H9 (cell line): ENCODE data around the gene MSRB2. TPM values are rescaled to one million over a fixed set of nuclear protein-coding genes. Genes with fewer than 3 reads are reported as not detected.

Experiments used
- DNase-seq: peaks from one replicate; pipeline ENCODE4 v3.0.0-alpha.2; 2017
- H2AFZ ChIP-seq: one replicate; pipeline ENCODE4 v1.6.1; 2013; ENCODE audit warnings: mild to moderate bottlenecking, low read length, control low read depth, moderate library complexity
- H2AK5ac ChIP-seq: 2 replicates; pipeline ENCODE4 v1.6.1; 2013; ENCODE audit warnings: low read length, control low read depth, mixed read lengths; ENCODE audit not compliant: insufficient read length
- H2BK120ac ChIP-seq: one replicate; pipeline ENCODE4 v1.6.1; 2013; ENCODE audit warnings: low read depth, mild to moderate bottlenecking, low read length, control low read depth, inconsistent platforms; ENCODE audit not compliant: poor library complexity, severe bottlenecking
- H2BK12ac ChIP-seq: 2 replicates; pipeline ENCODE4 v1.6.1; 2013; ENCODE audit warnings: low read length, control low read depth, mixed read lengths, low read depth; ENCODE audit not compliant: insufficient read length
- H2BK15ac ChIP-seq: 2 replicates; pipeline ENCODE4 v1.6.1; 2013; ENCODE audit warnings: low read depth, low read length, control low read depth
- H2BK20ac ChIP-seq: one replicate; pipeline ENCODE4 v1.6.1; 2013; ENCODE audit warnings: low read depth, mild to moderate bottlenecking, low read length, control low read depth, inconsistent platforms; ENCODE audit not compliant: poor library complexity, severe bottlenecking
- H2BK5ac ChIP-seq: 2 replicates; pipeline ENCODE4 v1.6.1; 2013; ENCODE audit warnings: low read length, control low read depth, mixed read lengths; ENCODE audit not compliant: insufficient read length
- H3K14ac ChIP-seq: 2 replicates; pipeline ENCODE4 v1.6.1; 2013; ENCODE audit warnings: low read length, control low read depth; ENCODE audit not compliant: insufficient read depth
- H3K18ac ChIP-seq: 2 replicates; pipeline ENCODE4 v1.6.1; 2013; ENCODE audit warnings: low read depth, mild to moderate bottlenecking, mixed read lengths, low read length, control low read depth; ENCODE audit not compliant: insufficient read length
- H3K23ac ChIP-seq: 2 replicates; pipeline ENCODE4 v1.6.1; 2013; ENCODE audit warnings: low read length, control low read depth, mixed read lengths, low read depth; ENCODE audit not compliant: insufficient read length
- H3K23me2 ChIP-seq: 2 replicates; pipeline ENCODE4 v1.6.1; 2013; ENCODE audit warnings: low read depth, mild to moderate bottlenecking, mixed read lengths, low read length, control low read depth; ENCODE audit not compliant: insufficient read length, poor library complexity, severe bottlenecking
- H3K27ac ChIP-seq: 2 replicates; pipeline ENCODE4 v1.5.1; 2013; ENCODE audit warnings: low read length, control low read depth, mixed read lengths, low read depth; ENCODE audit not compliant: insufficient read length
- H3K27me3 ChIP-seq: 2 replicates; pipeline ENCODE4 v1.6.1; 2013; ENCODE audit warnings: low read length, control low read depth, inconsistent platforms; ENCODE audit not compliant: insufficient read depth
- H3K4ac ChIP-seq: 2 replicates; pipeline ENCODE4 v1.6.1; 2013; ENCODE audit warnings: low read depth, mild to moderate bottlenecking, control low read depth, inconsistent platforms, low read length, moderate library complexity
- H3K4me1 ChIP-seq: 2 replicates; pipeline ENCODE4 v1.6.1; 2013; ENCODE audit warnings: low read length, control low read depth, inconsistent platforms; ENCODE audit not compliant: insufficient read depth
- H3K4me2 ChIP-seq: 2 replicates; pipeline ENCODE4 v1.6.1; 2013; ENCODE audit warnings: low read length, control low read depth, mixed read lengths; ENCODE audit not compliant: insufficient read length, insufficient read depth
- H3K56ac ChIP-seq: 2 replicates; pipeline ENCODE4 v1.6.1; 2013; ENCODE audit warnings: low read depth, mild to moderate bottlenecking, mixed read lengths, low read length, control low read depth; ENCODE audit not compliant: insufficient read length
- H3K79me1 ChIP-seq: 2 replicates; pipeline ENCODE4 v1.6.1; 2013; ENCODE audit warnings: low read depth, mild to moderate bottlenecking, moderate library complexity, low read length, control low read depth, inconsistent platforms; ENCODE audit not compliant: insufficient read depth, poor library complexity, severe bottlenecking
- H3K79me2 ChIP-seq: 2 replicates; pipeline ENCODE4 v1.6.1; 2013; ENCODE audit warnings: low read length, control low read depth, inconsistent platforms; ENCODE audit not compliant: insufficient read depth
- H3K9ac ChIP-seq: 2 replicates; pipeline ENCODE4 v1.6.1; 2013; ENCODE audit warnings: low read length, control low read depth, mixed read lengths; ENCODE audit not compliant: insufficient read length; ENCODE audit errors: extremely low read depth
- H3K9me3 ChIP-seq: one replicate; pipeline ENCODE4 v1.6.1; 2013; ENCODE audit warnings: low read depth, low read length, inconsistent platforms; ENCODE audit not compliant: control insufficient read depth
- H3T11ph ChIP-seq: one replicate; pipeline ENCODE4 v1.6.1; 2013; ENCODE audit warnings: mild to moderate bottlenecking, low read length, control low read depth, inconsistent platforms
- H4K20me1 ChIP-seq: one replicate; pipeline ENCODE4 v1.6.1; 2013; ENCODE audit not compliant: control insufficient read depth, insufficient read length, insufficient read depth
- H4K5ac ChIP-seq: 2 replicates; pipeline ENCODE4 v1.6.1; 2013; ENCODE audit warnings: low read depth, mild to moderate bottlenecking, mixed read lengths, low read length, control low read depth; ENCODE audit not compliant: insufficient read length
- H4K8ac ChIP-seq: replicated peaks from 2 replicates; pipeline ENCODE4 v1.6.1; 2013; ENCODE audit warnings: low read length, control low read depth, mixed read lengths, low read depth; ENCODE audit not compliant: insufficient read length
- H4K91ac ChIP-seq: 2 replicates; pipeline ENCODE4 v1.6.1; 2013; ENCODE audit warnings: low read depth, mild to moderate bottlenecking, moderate library complexity, mixed read lengths, low read length, control low read depth; ENCODE audit not compliant: insufficient read length
- H3K27ac Mint-ChIP-seq, 3 experiments: 2 replicates in 2 of 3; 3 replicates in 1 of 3; pipeline ENCODE4 v1.8.0; 2020 to 2021; ENCODE audit warnings: mixed read lengths in 3 of 3, mild to moderate bottlenecking in 1 of 3, moderate library complexity in 1 of 3
- H3K27me3 Mint-ChIP-seq: 2 replicates; pipeline ENCODE4 v1.8.0; 2021; ENCODE audit warnings: low read depth, mild to moderate bottlenecking, moderate library complexity, mixed read lengths
- H3K36me3 Mint-ChIP-seq, 3 experiments: 2 replicates in 2 of 3; 3 replicates in 1 of 3; pipeline ENCODE4 v1.8.0; 2020 to 2021; ENCODE audit warnings: low read depth in 3 of 3, mixed read lengths in 3 of 3; ENCODE audit not compliant: insufficient read depth in 1 of 3
- H3K4me1 Mint-ChIP-seq, 2 experiments: 2 replicates each; pipeline ENCODE4 v1.8.0; 2020; ENCODE audit warnings: mixed read lengths in 2 of 2
- H3K4me3 Mint-ChIP-seq, 2 experiments: 2 replicates in 1 of 2; 3 replicates in 1 of 2; pipeline ENCODE4 v1.8.0; 2020 to 2021; ENCODE audit warnings: mild to moderate bottlenecking in 2 of 2, mixed read lengths in 2 of 2, moderate library complexity in 1 of 2
- H3K9me3 Mint-ChIP-seq, 2 experiments: 2 replicates in 1 of 2; 3 replicates in 1 of 2; pipeline ENCODE4 v1.8.0; 2020; ENCODE audit warnings: mild to moderate bottlenecking in 2 of 2, mixed read lengths in 2 of 2, moderate library complexity in 1 of 2
- CTCF ChIP-seq: fragments of 200-600 bp; sonication (generic); conservative IDR thresholded peaks from 3 replicates; pipeline ENCODE4 v1.8.0; 2021; ENCODE audit warnings: antibody characterized with exemption, mild to moderate bottlenecking
- WGBS: extraction: QIAGEN DNeasy Blood & Tissue Kit; methylation state at CpG from one replicate; pipeline ENCODE4 v1.1.7; 2013; ENCODE audit warnings: missing lambda C conversion rate, low lambda C conversion rate, mixed read lengths; ENCODE audit not compliant: insufficient read length; ENCODE audit errors: extremely low coverage; 5-methylcytosine and 5-hydroxymethylcytosine counted together
- total RNA-seq: library from RNA; stranded (reverse); gene quantifications from 2 replicates; pipeline ENCODE4 v1.2.1, GENCODE V29; 2021

The MSRB2 gene
- total RNA-seq, 1 experiment from 2014 or later, result 18.0 TPM

DNA sequence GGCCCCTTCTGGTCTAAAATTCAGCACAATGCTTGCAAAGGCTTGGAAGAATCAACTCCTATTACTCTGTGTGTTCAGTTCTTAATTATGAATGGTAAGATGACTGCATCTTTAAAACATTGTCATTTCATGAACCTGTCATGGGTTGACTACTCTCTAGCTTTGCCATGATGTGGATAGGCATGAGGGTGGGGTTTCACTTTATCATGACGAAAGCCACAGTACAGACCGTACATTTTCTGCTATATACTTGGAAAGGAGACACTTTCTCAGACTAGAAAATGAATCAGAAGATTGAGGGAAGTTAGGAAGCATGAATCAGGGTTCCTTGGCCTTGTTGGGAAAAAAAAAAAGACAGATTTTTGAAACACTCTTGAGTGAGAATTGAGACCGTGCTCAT lies 19.7 kb upstream of the MSRB2 start:
- Mint-ChIP-seq H3K9me3 (no peaks in the 10 kb centered on the region; a peak in 1 of 5 replicates), H3K36me3 (no peaks in the 10 kb centered on the region), H3K27me3 (peaks cover 1% of the 10 kb centered on the region; the same call in 1 of the 2 replicates), H3K4me1 (peaks cover 7 to 9% of the 10 kb centered on the region in 2 experiments), H3K27ac (no peak overlapping the region), H3K4me3 (no peak overlapping the region)
- Histone ChIP-seq H3K79me1 (no peaks in the 10 kb centered on the region), H3K4me1 (peaks cover 4% of the 10 kb centered on the region; the same call in 1 of the 2 replicates), H3K23me2 (no peaks in the 10 kb centered on the region), H3K23ac (no peak overlapping the region), H2BK5ac (no peak overlapping the region), H3K4me2 (no peak overlapping the region), H3K27ac (no peak overlapping the region), H3K18ac (no peak overlapping the region), H3K4ac (no peak overlapping the region), H3K27me3 (no peaks in the 10 kb centered on the region), H4K8ac (no peak overlapping the region), H3K56ac (no peak overlapping the region), H2BK15ac (no peak overlapping the region), H2BK120ac (no peak overlapping the region), H3K9me3 (no peaks in the 10 kb centered on the region), H2AK5ac (no peak overlapping the region), H3K9ac (no peak overlapping the region), H3T11ph (no peak overlapping the region), H4K91ac (no peak overlapping the region), H3K79me2 (no peaks in the 10 kb centered on the region), H3K14ac (no peak overlapping the region), H2BK20ac (no peak overlapping the region), H2BK12ac (no peak overlapping the region), H4K5ac (no peak overlapping the region), H4K20me1 (no peaks in the 10 kb centered on the region), H2AFZ (no peak overlapping the region)
- DNase-seq, result no peak
- TF ChIP-seq CTCF, result no peak
- WGBS, result no CpG with 5 or more reads among the region's 3 CpGs
